ENCODE measurements around the gene HEATR5B.

HEATR5B gene

GRCh38 chr2:36963106-36963505 is 121.1 kb downstream of the HEATR5B start:
- no peaks in the 10 kb centered on the region for H3K27me3 ChIP-seq (ENCODE audit: control insufficient read depth, low read length)
- no peak overlapping the region for H3K4me3 ChIP-seq (ENCODE audit: low read length)
- TF ChIP-seq CTCF (IDR thresholded peaks at IDR 0.05; ENCODE audit: low read depth, low read length, poor library complexity, severe bottlenecking) (no peak), EZH2phosphoT487 (IDR thresholded peaks at IDR 0.05; ENCODE audit: borderline replicate concordance, low read length) (no peak)
- H3K27ac ChIP-seq (ENCODE audit: low read depth, low read length): no peak overlapping the region
- H3K9me3 ChIP-seq (ENCODE audit: control insufficient read depth, insufficient read depth, low read length): no peaks in the 10 kb centered on the region
- H3K4me1 ChIP-seq (ENCODE audit: control insufficient read depth, low read length): peaks cover 24% of the 10 kb centered on the region
- peaks cover 6% of the 10 kb centered on the region for H3K36me3 ChIP-seq (ENCODE audit: control insufficient read depth, low read length)
- no peak overlapping the region for H3K4me2 ChIP-seq (ENCODE audit: low read length)
- peaks cover 76% of the 10 kb centered on the region for H3K79me2 ChIP-seq (ENCODE audit: control insufficient read depth, low read length)
- H4K20me1 ChIP-seq (ENCODE audit: control insufficient read depth, insufficient read depth, low read depth, low read length): no peaks in the 10 kb centered on the region
- 0 out of 2 replicates have a peak, but pooled peaks cover 3% of the 10 kb centered on the region for H3F3A ChIP-seq (ENCODE audit: control insufficient read depth, insufficient read depth)
- no peaks in the 10 kb centered on the region for H3K9me2 ChIP-seq (replicated peaks; ENCODE audit: control insufficient read depth, low read length)

GRCh38 chr2:36960773-36961172 is 123.4 kb downstream of the HEATR5B start:
- Histone ChIP-seq H3K27me3 (ENCODE audit: control insufficient read depth, low read length) (no peaks in the 10 kb centered on the region), H4K20me1 (ENCODE audit: control insufficient read depth, insufficient read depth, low read depth, low read length) (no peaks in the 10 kb centered on the region), H3K4me2 (ENCODE audit: low read length) (no peak overlapping the region), H3K9me3 (ENCODE audit: control insufficient read depth, insufficient read depth, low read length) (no peaks in the 10 kb centered on the region), H3K79me2 (ENCODE audit: control insufficient read depth, low read length) (peaks cover 88% of the 10 kb centered on the region), H3K9me2 (replicated peaks; ENCODE audit: control insufficient read depth, low read length) (no peaks in the 10 kb centered on the region), H3K36me3 (ENCODE audit: control insufficient read depth, low read length) (peaks cover 6% of the 10 kb centered on the region), H3K4me1 (ENCODE audit: control insufficient read depth, low read length) (peaks cover 11% of the 10 kb centered on the region), H3K4me3 (ENCODE audit: low read length) (no peak overlapping the region), H3F3A (ENCODE audit: control insufficient read depth, insufficient read depth) (no peaks in the 10 kb centered on the region), H3K27ac (ENCODE audit: low read depth, low read length) (no peak overlapping the region)
- TF ChIP-seq EZH2phosphoT487 (IDR thresholded peaks at IDR 0.05; ENCODE audit: borderline replicate concordance, low read length) (no peak), CTCF (IDR thresholded peaks at IDR 0.05; ENCODE audit: low read depth, low read length, poor library complexity, severe bottlenecking) (no peak)

DNA sequence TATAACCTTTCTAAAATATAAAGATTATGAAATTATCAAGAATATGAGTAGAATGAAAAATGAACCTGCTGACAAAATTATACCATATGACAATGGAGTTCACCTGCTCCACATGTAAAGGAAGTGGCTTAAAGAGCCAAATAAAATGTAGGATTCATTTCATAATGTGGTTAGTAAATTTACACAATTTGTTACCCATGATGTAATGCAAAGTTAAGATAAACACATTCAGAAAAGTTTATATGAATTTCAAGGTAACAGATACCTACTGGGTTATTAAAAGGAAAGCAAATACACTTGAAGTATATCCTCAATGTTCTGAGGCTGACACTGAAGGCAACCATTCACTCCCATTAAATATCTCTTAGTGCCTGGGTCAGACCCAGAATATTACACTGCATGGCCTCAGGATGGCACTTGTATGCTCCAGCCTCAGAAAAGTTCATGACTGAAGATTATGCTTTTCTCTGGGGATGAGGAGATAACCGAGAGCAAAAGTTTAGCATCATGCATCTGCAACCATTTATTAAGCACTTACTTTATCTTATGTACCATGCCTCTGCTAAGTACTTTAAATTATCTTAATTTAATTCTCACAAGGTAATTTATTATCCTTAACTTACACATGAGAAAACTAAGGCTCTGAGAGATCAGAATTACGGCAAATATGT is 124.0 kb downstream of the HEATR5B start:
- Histone ChIP-seq H3F3A (ENCODE audit: control insufficient read depth, insufficient read depth) (no peaks in the 10 kb centered on the region), H3K79me2 (ENCODE audit: control insufficient read depth, low read length) (peaks cover 87% of the 10 kb centered on the region), H3K27me3 (ENCODE audit: control insufficient read depth, low read length) (no peaks in the 10 kb centered on the region), H3K4me3 (ENCODE audit: low read length) (no peak overlapping the region), H3K9me2 (replicated peaks; ENCODE audit: control insufficient read depth, low read length) (no peaks in the 10 kb centered on the region), H3K9me3 (ENCODE audit: control insufficient read depth, insufficient read depth, low read length) (no peaks in the 10 kb centered on the region), H3K36me3 (ENCODE audit: control insufficient read depth, low read length) (peaks cover 6% of the 10 kb centered on the region), H3K4me2 (ENCODE audit: low read length) (no peak overlapping the region), H4K20me1 (ENCODE audit: control insufficient read depth, insufficient read depth, low read depth, low read length) (no peaks in the 10 kb centered on the region), H3K27ac (ENCODE audit: low read depth, low read length) (no peak overlapping the region), H3K4me1 (ENCODE audit: control insufficient read depth, low read length) (peaks cover 7% of the 10 kb centered on the region)
- TF ChIP-seq CTCF (IDR thresholded peaks at IDR 0.05; ENCODE audit: low read depth, low read length, poor library complexity, severe bottlenecking) (no peak), EZH2phosphoT487 (IDR thresholded peaks at IDR 0.05; ENCODE audit: borderline replicate concordance, low read length) (no peak)
